Measurements from ENCODE around the gene MCC. TPM values are rescaled to one million over a fixed set of nuclear protein-coding genes. Genes with fewer than 3 reads are reported as not detected.

The MCC gene
- total RNA-seq, 1 experiment from 2014 or later, result 7.6 TPM

DNA sequence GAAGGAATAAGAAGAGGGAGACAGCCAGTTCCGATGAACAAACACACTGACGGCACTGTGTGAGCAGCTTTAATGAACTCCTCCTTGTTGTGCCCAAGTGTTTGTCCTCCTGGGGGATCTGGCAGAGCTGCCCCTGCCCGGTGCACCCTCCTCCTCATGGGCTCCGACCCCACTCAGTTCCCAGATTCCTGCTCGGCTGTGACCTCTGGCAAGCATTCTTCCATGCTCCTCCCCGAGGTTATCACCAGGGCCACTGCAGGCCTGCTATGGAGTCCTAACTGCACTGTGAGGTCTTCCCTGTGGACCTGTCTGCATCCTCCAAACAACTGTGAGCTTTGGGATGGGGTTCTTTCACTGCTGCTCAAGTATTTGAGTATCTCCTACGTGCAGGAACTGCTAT is 369.5 kb downstream of the MCC start:
- whole genome bisulfite sequencing (ENCODE audit: extremely low coverage, insufficient read length, low lambda C conversion rate), result no CpG with 5 or more reads among the region's 7 CpGs
- Histone ChIP-seq H3K27ac (ENCODE audit: insufficient read length, low read depth, low read length) (no peak overlapping the region), H4K5ac (ENCODE audit: insufficient read length, low read depth, low read length) (no peak overlapping the region), H3K4ac (ENCODE audit: low read depth, low read length) (no peak overlapping the region), H3K4me1 (ENCODE audit: insufficient read depth, low read length) (no peaks in the 10 kb centered on the region), H4K91ac (ENCODE audit: insufficient read length, low read depth, low read length) (no peak overlapping the region), H2BK12ac (ENCODE audit: insufficient read length, low read depth, low read length) (no peak overlapping the region), H3K23me2 (ENCODE audit: insufficient read length, low read depth, low read length, poor library complexity, severe bottlenecking) (peaks cover 4% of the 10 kb centered on the region), H3K27me3 (ENCODE audit: insufficient read depth, low read length) (no peaks in the 10 kb centered on the region), H2BK120ac (ENCODE audit: low read depth, low read length, poor library complexity, severe bottlenecking) (no peak overlapping the region), H3K56ac (ENCODE audit: insufficient read length, low read depth, low read length) (peak overlapping the region; percentile 38), H3K9ac (ENCODE audit: extremely low read depth, insufficient read length, low read length) (no peak overlapping the region), H3K79me2 (ENCODE audit: insufficient read depth, low read length) (no peaks in the 10 kb centered on the region), H2BK5ac (ENCODE audit: insufficient read length, low read length) (no peak overlapping the region), H3K4me2 (ENCODE audit: insufficient read depth, insufficient read length, low read length) (no peak overlapping the region), H3K14ac (ENCODE audit: insufficient read depth, low read length) (no peak overlapping the region), H3K23ac (ENCODE audit: insufficient read length, low read depth, low read length) (no peak overlapping the region), H4K8ac (replicated peaks; ENCODE audit: insufficient read length, low read depth, low read length) (no peak overlapping the region), H4K20me1 (ENCODE audit: control insufficient read depth, insufficient read depth, insufficient read length) (no peaks in the 10 kb centered on the region), H3K18ac (ENCODE audit: insufficient read length, low read depth, low read length) (no peak overlapping the region), H3T11ph (ENCODE audit: low read length) (no peak overlapping the region), H2AK5ac (ENCODE audit: insufficient read length, low read length) (no peak overlapping the region), H2BK15ac (ENCODE audit: low read depth, low read length) (no peak overlapping the region), H2BK20ac (ENCODE audit: low read depth, low read length, poor library complexity, severe bottlenecking) (no peak overlapping the region), H3K79me1 (ENCODE audit: insufficient read depth, low read depth, low read length, poor library complexity, severe bottlenecking) (no peaks in the 10 kb centered on the region), H3K9me3 (ENCODE audit: control insufficient read depth, low read depth, low read length) (no peaks in the 10 kb centered on the region), H2AFZ (ENCODE audit: low read length) (no peak overlapping the region)
- DNase-seq, result no peak
- H3K4me1 Mint-ChIP-seq, result peaks cover 6 to 10% of the 10 kb centered on the region in 2 experiments
- H3K4me3 Mint-ChIP-seq, result no peak overlapping the region
- no peak overlapping the region; a peak in 1 of 7 replicates for H3K27ac Mint-ChIP-seq
- H3K36me3 Mint-ChIP-seq (ENCODE audit: insufficient read depth in 1 of 3, low read depth in 3 of 3), result peaks cover 10 to 23% (median 22%) of the 10 kb centered on the region in 3 experiments
- TF ChIP-seq, protein P1, sequence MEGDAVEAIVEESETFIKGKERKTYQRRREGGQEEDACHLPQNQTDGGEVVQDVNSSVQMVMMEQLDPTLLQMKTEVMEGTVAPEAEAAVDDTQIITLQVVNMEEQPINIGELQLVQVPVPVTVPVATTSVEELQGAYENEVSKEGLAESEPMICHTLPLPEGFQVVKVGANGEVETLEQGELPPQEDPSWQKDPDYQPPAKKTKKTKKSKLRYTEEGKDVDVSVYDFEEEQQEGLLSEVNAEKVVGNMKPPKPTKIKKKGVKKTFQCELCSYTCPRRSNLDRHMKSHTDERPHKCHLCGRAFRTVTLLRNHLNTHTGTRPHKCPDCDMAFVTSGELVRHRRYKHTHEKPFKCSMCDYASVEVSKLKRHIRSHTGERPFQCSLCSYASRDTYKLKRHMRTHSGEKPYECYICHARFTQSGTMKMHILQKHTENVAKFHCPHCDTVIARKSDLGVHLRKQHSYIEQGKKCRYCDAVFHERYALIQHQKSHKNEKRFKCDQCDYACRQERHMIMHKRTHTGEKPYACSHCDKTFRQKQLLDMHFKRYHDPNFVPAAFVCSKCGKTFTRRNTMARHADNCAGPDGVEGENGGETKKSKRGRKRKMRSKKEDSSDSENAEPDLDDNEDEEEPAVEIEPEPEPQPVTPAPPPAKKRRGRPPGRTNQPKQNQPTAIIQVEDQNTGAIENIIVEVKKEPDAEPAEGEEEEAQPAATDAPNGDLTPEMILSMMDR (conservative IDR thresholded peaks at IDR 0.05), result no peak
- no peaks in the 10 kb centered on the region for H3K27me3 Mint-ChIP-seq (ENCODE audit: low read depth)
- peaks cover 14 to 15% of the 10 kb centered on the region in 2 experiments for H3K9me3 Mint-ChIP-seq

All from H9 (cell line).